GM23248 (cell line): Measurements from ENCODE around the gene SEMA4D.

Source experiments
- EZH2 ChIP-seq: fragments of 200-600 bp; sonication (generic); IDR thresholded peaks from 2 replicates; pipeline ENCODE4 v1.6.1; 2018; ENCODE audit warnings: antibody characterized with exemption, mild to moderate bottlenecking; ENCODE audit not compliant: insufficient read depth, poor library complexity, severe bottlenecking
- EZH2phosphoT487 ChIP-seq: fragments of 200-600 bp; sonication (generic); IDR thresholded peaks from 2 replicates; pipeline ENCODE4 v1.6.1; 2018; ENCODE audit warnings: antibody characterized with exemption, moderate library complexity, mild to moderate bottlenecking, low read depth; ENCODE audit not compliant: insufficient read depth

GRCh38 chr9:89360465-89360864, 137.4 kb downstream of the SEMA4D start:
- no peak for TF ChIP-seq EZH2
- no peak for TF ChIP-seq EZH2phosphoT487
